ENCODE measurements around the gene GRHL1.

GRHL1 gene

GRCh38 chr2:10047616-10048500 is 96.4 kb downstream of the GRHL1 start:
- TF ChIP-seq CTCF (IDR thresholded peaks at IDR 0.05; ENCODE audit: insufficient read depth, missing control alignments) = no peak
- DNase-seq (ENCODE audit: insufficient read length, low spot score) (no peak), FAIRE-seq (no peak)

DNA sequence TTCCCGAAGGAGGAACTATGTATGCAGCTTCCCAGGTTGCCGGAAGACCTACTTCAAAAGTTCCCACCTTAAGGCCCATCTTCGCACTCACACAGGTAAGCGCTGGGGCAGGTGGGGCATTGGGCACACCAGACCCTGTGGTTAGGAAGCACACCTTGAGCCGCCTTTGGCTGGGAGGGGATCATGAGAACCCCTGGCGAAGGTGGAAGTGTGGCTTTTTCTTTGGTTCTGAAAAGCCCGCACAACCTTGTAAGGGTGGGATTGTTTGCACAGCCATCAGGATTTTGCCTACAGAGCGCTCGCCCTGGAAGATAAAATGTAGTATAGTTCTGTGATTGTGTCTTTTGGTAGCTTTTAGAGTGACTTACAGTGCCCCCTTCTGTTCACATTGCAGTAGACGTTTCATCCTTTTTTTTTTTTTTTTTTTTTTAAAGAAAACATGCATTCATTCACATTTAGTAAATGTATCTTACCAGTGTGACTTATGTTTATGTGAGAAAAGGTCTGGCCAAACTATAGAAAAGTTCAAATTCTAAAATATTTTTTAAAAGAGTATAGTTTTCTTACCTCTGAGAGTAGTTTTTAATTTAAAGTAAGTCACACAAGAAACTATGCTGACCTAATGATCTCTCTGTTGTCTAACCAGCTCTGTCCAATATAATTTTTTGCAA is 97.1 kb downstream of the GRHL1 start:
- TF ChIP-seq CTCF (IDR thresholded peaks at IDR 0.05; ENCODE audit: insufficient read depth, missing control alignments) = peak; percentile 65
- DNase-seq (ENCODE audit: insufficient read length, low spot score) (peak; percentile 72), FAIRE-seq (no peak)

Data from D721Med (cell line).